ENCODE data around the gene PSMB4. TPM values are rescaled to one million over a fixed set of nuclear protein-coding genes. Genes with fewer than 3 reads are reported as not detected.
"Not testable (repeated sequence)": the region's sequence is repeated elsewhere in the genome, so short reads cannot be mapped to it uniquely, and the experiment has no call there.

PSMB4 gene
- polyA plus RNA-seq, 1 donor = 237 TPM

DNA sequence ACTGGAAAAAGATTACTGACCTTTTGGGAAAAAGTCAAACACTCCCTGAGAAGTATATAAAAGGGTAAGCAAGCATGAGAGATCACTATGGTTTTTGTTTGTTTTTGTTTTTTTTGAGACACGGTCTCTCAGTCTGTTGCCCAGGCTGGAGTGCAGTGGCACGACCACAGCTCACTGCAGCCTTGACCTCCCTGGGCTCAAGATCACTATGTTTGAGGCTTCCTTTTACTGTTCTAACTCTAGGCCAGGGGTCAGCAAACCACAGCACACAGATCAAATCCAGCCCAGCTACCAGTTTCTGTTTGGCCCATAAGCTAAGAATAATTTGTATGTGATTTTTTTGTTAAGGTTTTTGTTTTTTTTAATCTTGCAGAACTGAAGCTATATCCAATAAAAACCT, 25.7 kb downstream of the PSMB4 start:
- DNase-seq = no peak

DNA sequence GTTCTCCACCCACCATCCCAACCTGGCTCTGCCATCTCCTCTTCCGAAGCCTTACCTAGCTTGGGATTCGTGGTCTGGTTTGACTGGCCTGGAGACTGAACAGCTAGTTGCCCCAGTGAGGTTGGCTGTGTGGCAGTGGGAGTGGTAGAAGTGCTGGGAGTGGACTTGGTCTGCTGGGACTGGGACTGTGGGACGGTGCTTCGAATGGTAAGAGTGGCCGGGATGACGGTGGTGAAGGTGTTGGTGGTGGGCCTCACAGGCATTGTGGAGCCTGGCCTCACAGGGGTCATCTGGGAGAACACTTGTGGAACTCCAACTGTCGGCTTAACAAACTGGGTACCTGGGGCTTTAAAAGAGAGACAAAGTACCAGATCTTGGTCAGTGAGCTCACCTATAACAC, 28.7 kb downstream of the PSMB4 start:
- no peak for DNase-seq

DNA sequence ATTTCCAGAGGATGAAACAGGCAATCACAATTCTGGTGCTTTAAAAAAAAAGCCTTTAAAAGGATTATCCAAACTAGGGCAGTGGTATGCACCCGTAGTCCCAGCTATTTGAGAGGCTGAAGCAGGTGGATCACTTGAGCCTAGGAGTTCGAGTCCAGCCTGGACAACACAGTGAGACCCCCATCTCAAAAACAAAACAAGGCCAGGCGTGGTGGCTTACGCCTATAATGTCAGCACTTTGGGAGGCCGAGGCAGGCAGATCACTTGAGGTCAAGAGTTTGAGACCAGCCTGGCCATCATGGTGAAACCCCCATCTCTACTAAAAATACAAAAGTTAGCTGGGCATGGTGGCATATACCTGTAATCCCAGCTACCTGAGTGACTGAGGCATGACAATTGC, 34.5 kb downstream of the PSMB4 start:
- DNase-seq = not testable (repeated sequence)

DNA sequence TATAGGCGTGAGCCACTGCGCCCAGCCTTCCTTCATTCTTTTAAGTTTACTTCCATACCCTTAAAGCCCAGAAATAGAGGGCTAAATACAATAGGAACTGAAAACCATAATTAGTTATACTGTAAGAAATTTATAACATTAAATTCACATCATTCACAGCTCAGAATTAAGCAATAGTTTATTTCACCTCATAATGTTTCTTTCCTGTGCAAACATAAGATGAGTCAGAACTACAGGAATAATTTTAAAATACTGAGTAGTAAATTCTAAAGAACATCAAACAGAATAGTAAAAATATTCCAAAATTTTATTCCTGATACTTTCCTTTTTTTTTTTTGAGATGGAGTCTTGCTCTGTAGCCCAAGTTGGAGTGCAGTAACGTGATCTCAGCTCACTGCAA, 35.8 kb downstream of the PSMB4 start:
- DNase-seq = no peak

DNA sequence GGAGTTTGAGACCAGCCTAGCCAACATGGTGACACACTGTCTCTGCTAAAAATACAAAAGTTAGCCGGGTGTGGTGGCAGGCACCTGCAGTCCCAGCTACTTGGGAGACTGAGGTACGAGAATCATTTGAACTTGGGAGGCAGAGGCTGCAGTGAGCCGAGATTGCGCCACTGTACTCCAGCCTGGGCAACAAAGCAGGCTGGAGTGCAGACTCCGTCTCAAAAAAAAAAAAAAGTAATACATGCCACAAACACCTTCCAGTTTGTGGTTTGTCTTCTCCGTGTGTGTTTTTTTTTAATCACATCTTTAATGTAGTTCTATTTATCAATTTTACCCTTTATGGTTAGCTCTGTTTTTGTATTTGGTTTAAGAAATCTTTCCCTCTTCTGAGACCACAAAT, 37.6 kb downstream of the PSMB4 start:
- no peak for DNase-seq

DNA sequence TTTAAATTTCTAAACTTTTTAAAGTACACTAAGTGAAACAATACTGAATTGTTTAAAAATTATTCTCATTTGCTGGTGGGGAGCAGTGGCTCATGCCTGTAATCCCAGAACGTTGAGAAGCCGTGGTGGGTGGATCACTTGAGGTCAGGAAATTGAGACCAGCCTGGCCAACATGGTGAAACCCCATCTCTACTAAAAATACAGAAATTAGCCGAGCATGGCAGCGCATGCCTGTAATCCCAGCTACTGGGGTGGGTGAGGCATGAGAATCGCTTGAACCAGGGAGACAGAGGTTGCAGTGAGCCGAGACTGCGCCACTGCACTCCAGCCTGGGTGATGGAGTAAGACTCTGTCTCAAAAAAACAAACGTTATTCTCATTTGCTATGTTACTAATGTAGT, 38.0 kb downstream of the PSMB4 start:
- not testable (repeated sequence) for DNase-seq

DNA sequence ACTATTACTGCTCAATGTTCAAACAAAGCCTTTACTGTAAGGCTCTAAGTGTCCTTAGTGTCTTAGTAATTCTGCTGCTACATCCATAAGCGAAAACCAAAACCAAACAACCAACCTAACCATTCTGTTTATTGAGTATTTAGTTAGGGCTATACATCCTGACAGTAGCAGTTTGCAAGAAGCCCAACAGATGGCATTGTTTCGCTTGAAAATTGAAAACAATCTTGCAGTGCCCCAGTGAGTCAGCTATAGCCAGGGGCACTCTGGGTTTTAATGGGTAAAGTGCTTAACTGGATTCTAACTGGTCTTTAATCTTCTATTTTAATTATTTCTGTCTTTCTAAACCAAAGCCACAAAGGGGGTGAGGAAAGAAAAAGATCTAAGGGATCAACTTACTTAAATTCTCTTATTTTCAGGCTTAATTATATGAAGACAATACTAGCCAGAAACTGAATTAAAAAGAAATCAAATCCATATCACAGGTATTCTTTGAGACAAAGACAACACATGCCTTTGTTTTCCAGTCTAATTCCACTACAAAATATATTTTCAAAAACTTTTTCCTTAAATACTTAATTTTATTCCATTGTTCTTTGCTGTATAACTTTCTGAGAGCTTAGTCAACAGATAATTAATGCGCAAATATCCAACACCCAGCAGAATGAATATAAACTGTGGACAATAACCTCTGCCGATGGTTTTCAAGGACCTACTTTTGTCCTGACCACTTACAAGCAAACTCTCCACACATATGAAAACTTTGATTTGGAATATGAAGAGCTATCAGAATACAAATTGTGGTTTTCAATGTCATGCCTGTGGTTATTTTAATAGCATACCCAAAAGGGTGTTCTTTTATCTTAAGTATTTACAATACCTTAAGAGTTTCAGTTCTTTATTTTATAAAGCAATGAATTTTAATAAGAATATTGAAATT, 44.7 kb downstream of the PSMB4 start:
- DNase-seq = peak; percentile 70

DNA sequence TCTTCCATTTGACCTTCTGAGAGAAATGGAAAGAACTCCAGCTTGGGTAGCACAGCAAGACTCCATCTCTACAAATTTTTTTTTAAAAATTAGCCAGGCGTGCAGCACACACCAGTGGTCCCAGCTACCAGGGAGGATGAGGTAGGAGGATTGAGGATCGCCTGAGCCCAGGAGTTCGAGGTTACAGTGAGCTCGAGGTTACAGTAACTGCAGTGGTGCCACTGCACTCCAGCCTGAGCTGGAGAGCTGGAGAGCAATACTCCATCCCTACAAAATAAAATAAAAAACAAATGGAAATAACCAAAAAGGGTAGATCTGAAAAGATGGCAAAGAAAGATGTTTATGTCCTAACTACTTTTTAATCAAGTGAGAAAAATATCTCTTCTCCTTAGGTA, 45.4 kb downstream of the PSMB4 start:
- DNase-seq = no peak

DNA sequence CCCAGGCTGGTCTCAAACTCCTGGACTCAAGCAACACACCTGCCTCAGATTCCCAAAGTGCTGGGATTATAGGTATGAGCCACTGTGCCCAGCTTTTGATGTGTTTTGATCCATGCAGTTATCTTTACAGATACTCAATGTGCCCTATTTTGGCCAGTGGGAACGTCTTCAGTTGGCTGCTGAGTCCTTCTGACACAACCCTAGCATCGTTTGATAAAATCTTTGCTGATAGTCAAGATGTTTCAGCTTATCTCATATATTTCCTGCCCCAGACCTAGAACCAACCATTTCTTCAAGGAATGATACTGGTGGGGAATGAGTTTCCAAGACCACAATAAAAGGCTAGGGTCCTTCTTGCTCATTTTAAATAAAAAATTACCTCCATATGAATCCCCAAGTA, 48.3 kb downstream of the PSMB4 start:
- no peak for DNase-seq

Other genes with a start within 250 kb of the PSMB4 start
- gene TNFAIP8L2, start 242.9 kb upstream of the PSMB4 start, polyA plus RNA-seq (ENCODE audit: insufficient read length) = 1.6 TPM
- gene LYSMD1, start 233.7 kb upstream of the PSMB4 start, polyA plus RNA-seq (ENCODE audit: insufficient read length) = 16.9 TPM
- gene SCNM1, start 233.4 kb upstream of the PSMB4 start, polyA plus RNA-seq (ENCODE audit: insufficient read length) = 42.3 TPM
- gene TMOD4, start 223.6 kb upstream of the PSMB4 start, polyA plus RNA-seq (ENCODE audit: insufficient read length) = 1.7 TPM
- gene VPS72, start 209.4 kb upstream of the PSMB4 start, polyA plus RNA-seq (ENCODE audit: insufficient read length) = 67.6 TPM
- 92.7 TPM for gene PIP5K1A, start 201.0 kb upstream of the PSMB4 start, polyA plus RNA-seq (ENCODE audit: insufficient read length)
- 181 TPM for gene PSMD4, start 144.8 kb upstream of the PSMB4 start, polyA plus RNA-seq (ENCODE audit: insufficient read length)
- 21.2 TPM for gene ZNF687, start 117.3 kb upstream of the PSMB4 start, polyA plus RNA-seq (ENCODE audit: insufficient read length)
- gene PI4KB, start 72.2 kb upstream of the PSMB4 start, polyA plus RNA-seq (ENCODE audit: insufficient read length) = 73.8 TPM
- gene RFX5, start 52.3 kb upstream of the PSMB4 start, polyA plus RNA-seq (ENCODE audit: insufficient read length) = 44.8 TPM
- 50.4 TPM for gene SELENBP1, start 26.9 kb upstream of the PSMB4 start, polyA plus RNA-seq (ENCODE audit: insufficient read length)
- gene POGZ, start 59.9 kb downstream of the PSMB4 start, polyA plus RNA-seq (ENCODE audit: insufficient read length) = 162 TPM
- gene CGN, start 111.8 kb downstream of the PSMB4 start, polyA plus RNA-seq (ENCODE audit: insufficient read length) = 55.6 TPM
- gene TUFT1, start 140.7 kb downstream of the PSMB4 start, polyA plus RNA-seq (ENCODE audit: insufficient read length) = 10.5 TPM
- gene SNX27, start 212.5 kb downstream of the PSMB4 start, polyA plus RNA-seq (ENCODE audit: insufficient read length) = 29.5 TPM

Data from left kidney (tissue), 2 donors.